HepG2 (cell line): ENCODE measurements around the gene CD320. TPM values are rescaled to one million over a fixed set of nuclear protein-coding genes. Genes with fewer than 3 reads are reported as not detected.

Source experiments
- ATRX ChIP-seq: sonication (generic); formaldehyde crosslinking; IDR thresholded peaks from 2 replicates; pipeline ENCODE4 v1.4.0; 2020; ENCODE audit warnings: missing genetic modification reagents, borderline replicate concordance
- BCL6 ChIP-seq: IDR thresholded peaks from 2 replicates; pipeline ENCODE4 v1.6.1; 2016; ENCODE audit warnings: missing genetic modification reagents, missing compliant biosample characterization
- DPF2 ChIP-seq: sonication (generic); formaldehyde crosslinking; IDR thresholded peaks from 2 replicates; pipeline ENCODE4 v1.4.0; 2020; ENCODE audit warnings: mild to moderate bottlenecking, low read depth, missing genetic modification reagents, borderline replicate concordance
- HNRNPUL1 ChIP-seq: fragments of 200-400 bp; formaldehyde crosslinking; IDR thresholded peaks from 2 replicates; pipeline ENCODE4 v1.6.1; 2017; ENCODE audit warnings: low read depth, mild to moderate bottlenecking, low read length, moderate library complexity
- HOXD1 ChIP-seq: sonication (generic); formaldehyde crosslinking; IDR thresholded peaks from 2 replicates; pipeline ENCODE4 v1.5.0; 2020; ENCODE audit warnings: missing genetic modification reagents
- KMT2B ChIP-seq: IDR thresholded peaks from 2 replicates; pipeline ENCODE4 v1.6.1; 2016; ENCODE audit warnings: missing genetic modification reagents, missing compliant biosample characterization
- MAFG ChIP-seq: sonication (generic); formaldehyde crosslinking; IDR thresholded peaks from 2 replicates; pipeline ENCODE4 v1.5.1; 2020; ENCODE audit warnings: mild to moderate bottlenecking, missing genetic modification reagents
- MTA3 ChIP-seq: sonication (generic); formaldehyde crosslinking; IDR thresholded peaks from 2 replicates; pipeline ENCODE4 v1.4.0; 2020; ENCODE audit warnings: missing genetic modification reagents
- NRL ChIP-seq: sonication (generic); formaldehyde crosslinking; IDR thresholded peaks from 2 replicates; pipeline ENCODE4 v1.5.0; 2020; ENCODE audit warnings: missing genetic modification reagents, mild to moderate bottlenecking, moderate library complexity, borderline replicate concordance
- PHF21A ChIP-seq: sonication (generic); formaldehyde crosslinking; IDR thresholded peaks from 2 replicates; pipeline ENCODE4 v1.5.0; 2020; ENCODE audit warnings: mild to moderate bottlenecking, missing genetic modification reagents
- RFXANK ChIP-seq: IDR thresholded peaks from 2 replicates; pipeline ENCODE4 v1.6.1; 2016
- RORA ChIP-seq: sonication (generic); formaldehyde crosslinking; IDR thresholded peaks from 2 replicates; pipeline ENCODE4 v1.5.0; 2020; ENCODE audit warnings: mild to moderate bottlenecking, missing genetic modification reagents, moderate library complexity
- TBP ChIP-seq: sonication (generic); formaldehyde crosslinking; IDR thresholded peaks from 2 replicates; pipeline ENCODE4 v1.5.0; 2020; ENCODE audit warnings: missing genetic modification reagents
- THYN1 ChIP-seq: sonication (generic); formaldehyde crosslinking; IDR thresholded peaks from 2 replicates; pipeline ENCODE4 v1.8.1; 2023; ENCODE audit warnings: low read depth, mild to moderate bottlenecking, moderate library complexity, missing genetic modification reagents, borderline replicate concordance
- ZFP90 ChIP-seq: sonication (generic); formaldehyde crosslinking; IDR thresholded peaks from 2 replicates; pipeline ENCODE4 v1.8.0; 2022; ENCODE audit warnings: missing genetic modification reagents, mild to moderate bottlenecking, inconsistent platforms, borderline replicate concordance
- ZNF550 ChIP-seq: sonication (generic); formaldehyde crosslinking; IDR thresholded peaks from 2 replicates; pipeline ENCODE4 v1.4.0; 2020; ENCODE audit warnings: mild to moderate bottlenecking, missing genetic modification reagents, borderline replicate concordance
- polyA plus RNA-seq, 8 experiments: library from polyadenylated mRNA; depleted of rRNA in 3 of 8; stranded (reverse) in 7 of 8; unstranded in 1 of 8; fragments of >200 nt; fragmentation: Illumina TruSeq in 4 of 8; extraction: Trizol in 4 of 8; gene quantifications; 2 replicates each; pipeline versions ENCODE4 v1.2.1 to v1.2.3, GENCODE V29; 2011 to 2016; ENCODE audit warnings: low read depth in 4 of 8, missing spikeins in 1 of 8, mixed read lengths in 1 of 8; ENCODE audit not compliant: insufficient read depth in 1 of 8
- total RNA-seq, 5 experiments: library from RNA; depleted of rRNA; stranded (reverse); fragments of >200 nt; fragmentation: Illumina TruSeq; extraction: Trizol; gene quantifications; 2 replicates each; pipeline ENCODE4 v1.2.3, GENCODE V29; 2016; ENCODE audit warnings: low read depth in 1 of 5
- TF ChIP-seq, protein P1 (sequence below): sonication (generic); formaldehyde crosslinking; IDR thresholded peaks from 2 replicates; pipeline ENCODE4 v1.8.0; 2022; ENCODE audit warnings: mild to moderate bottlenecking, missing genetic modification reagents
- TF ChIP-seq, protein P2 (sequence below): sonication (generic); formaldehyde crosslinking; conservative IDR thresholded peaks from 2 replicates; pipeline ENCODE4 v1.8.0; 2022; ENCODE audit warnings: low read depth, missing genetic modification reagents
- TF ChIP-seq, protein P3 (sequence below): sonication (generic); formaldehyde crosslinking; IDR thresholded peaks from 2 replicates; pipeline ENCODE4 v1.5.1; 2020; ENCODE audit warnings: mild to moderate bottlenecking, missing genetic modification reagents, borderline replicate concordance
- TF ChIP-seq, protein P4 (sequence below): IDR thresholded peaks from 2 replicates; pipeline ENCODE4 v1.6.1; 2012; ENCODE audit warnings: low read depth, low read length, improper control_type of control experiment
- TF ChIP-seq, protein P5 (sequence below): sonication (generic); formaldehyde crosslinking; IDR thresholded peaks from 2 replicates; pipeline ENCODE4 v1.9.0; 2021; ENCODE audit warnings: missing genetic modification reagents, borderline replicate concordance

Gene CD320
- total and polyA plus RNA-seq, 2 of the 13 experiments (the other 11 are each of a cell fraction or from before 2014, with no cell fraction given), result 83.1 to 99.9 TPM

DNA sequence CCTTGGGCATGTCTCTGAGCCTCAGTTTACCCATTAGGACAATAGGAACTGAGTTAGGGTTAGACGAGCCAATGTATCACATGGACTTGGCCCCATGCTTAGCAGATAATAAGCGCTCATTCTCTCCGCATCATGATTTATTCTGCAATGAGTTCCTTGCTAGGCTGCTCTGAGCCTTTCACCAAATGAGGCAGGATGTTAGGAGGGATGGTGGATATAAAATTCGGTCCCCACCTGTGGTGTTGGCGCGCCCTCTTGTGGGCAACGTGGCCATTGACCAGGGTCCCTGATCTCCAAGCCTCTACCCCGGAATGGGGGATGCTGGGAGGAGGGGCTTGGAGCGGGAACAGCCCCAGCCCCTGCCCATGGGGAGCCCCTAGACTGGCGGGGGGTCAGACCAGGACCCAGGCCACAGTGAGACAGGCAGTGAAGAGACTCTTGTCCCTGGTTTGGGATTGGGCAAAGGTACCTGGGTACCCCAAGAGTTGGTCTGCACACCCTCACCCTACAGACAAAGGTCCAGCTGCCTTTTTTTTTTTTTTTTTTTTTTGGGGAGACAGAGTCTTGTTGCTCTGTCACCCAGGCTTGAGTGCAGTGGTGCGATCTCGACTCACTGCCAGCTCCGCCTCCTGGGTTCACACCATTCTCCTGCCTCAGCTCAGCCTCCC, 55.1 kb downstream of the CD320 start (continued):
- TF ChIP-seq, protein P1, sequence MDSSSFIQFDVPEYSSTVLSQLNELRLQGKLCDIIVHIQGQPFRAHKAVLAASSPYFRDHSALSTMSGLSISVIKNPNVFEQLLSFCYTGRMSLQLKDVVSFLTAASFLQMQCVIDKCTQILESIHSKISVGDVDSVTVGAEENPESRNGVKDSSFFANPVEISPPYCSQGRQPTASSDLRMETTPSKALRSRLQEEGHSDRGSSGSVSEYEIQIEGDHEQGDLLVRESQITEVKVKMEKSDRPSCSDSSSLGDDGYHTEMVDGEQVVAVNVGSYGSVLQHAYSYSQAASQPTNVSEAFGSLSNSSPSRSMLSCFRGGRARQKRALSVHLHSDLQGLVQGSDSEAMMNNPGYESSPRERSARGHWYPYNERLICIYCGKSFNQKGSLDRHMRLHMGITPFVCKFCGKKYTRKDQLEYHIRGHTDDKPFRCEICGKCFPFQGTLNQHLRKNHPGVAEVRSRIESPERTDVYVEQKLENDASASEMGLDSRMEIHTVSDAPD (CRISPR knock-in tag), result no peak
- TF ChIP-seq DPF2 (CRISPR knock-in tag) (no peak), MAFG (CRISPR knock-in tag) (no peak), NRL (no peak; the same call in 1 of the 2 replicates), RFXANK (CRISPR knock-in tag) (no peak), ZNF550 (no peak), HNRNPUL1 (no peak), KMT2B (CRISPR knock-in tag) (0 out of 2 replicates have a peak, but pooled peaks have one; percentile 30), THYN1 (no peak), HOXD1 (CRISPR knock-in tag) (no peak), BCL6 (CRISPR knock-in tag) (no peak), RORA (CRISPR knock-in tag) (no peak), MTA3 (CRISPR knock-in tag) (no peak), ATRX (CRISPR knock-in tag) (no peak), PHF21A (CRISPR knock-in tag) (no peak), TBP (CRISPR knock-in tag) (no peak), ZFP90 (CRISPR knock-in tag) (peak; percentile 42; the same call in 1 of the 2 replicates)
- TF ChIP-seq, protein P2, sequence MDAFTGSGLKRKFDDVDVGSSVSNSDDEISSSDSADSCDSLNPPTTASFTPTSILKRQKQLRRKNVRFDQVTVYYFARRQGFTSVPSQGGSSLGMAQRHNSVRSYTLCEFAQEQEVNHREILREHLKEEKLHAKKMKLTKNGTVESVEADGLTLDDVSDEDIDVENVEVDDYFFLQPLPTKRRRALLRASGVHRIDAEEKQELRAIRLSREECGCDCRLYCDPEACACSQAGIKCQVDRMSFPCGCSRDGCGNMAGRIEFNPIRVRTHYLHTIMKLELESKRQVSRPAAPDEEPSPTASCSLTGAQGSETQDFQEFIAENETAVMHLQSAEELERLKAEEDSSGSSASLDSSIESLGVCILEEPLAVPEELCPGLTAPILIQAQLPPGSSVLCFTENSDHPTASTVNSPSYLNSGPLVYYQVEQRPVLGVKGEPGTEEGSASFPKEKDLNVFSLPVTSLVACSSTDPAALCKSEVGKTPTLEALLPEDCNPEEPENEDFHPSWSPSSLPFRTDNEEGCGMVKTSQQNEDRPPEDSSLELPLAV (CRISPR knock-in tag), result no peak
- TF ChIP-seq, protein P3, sequence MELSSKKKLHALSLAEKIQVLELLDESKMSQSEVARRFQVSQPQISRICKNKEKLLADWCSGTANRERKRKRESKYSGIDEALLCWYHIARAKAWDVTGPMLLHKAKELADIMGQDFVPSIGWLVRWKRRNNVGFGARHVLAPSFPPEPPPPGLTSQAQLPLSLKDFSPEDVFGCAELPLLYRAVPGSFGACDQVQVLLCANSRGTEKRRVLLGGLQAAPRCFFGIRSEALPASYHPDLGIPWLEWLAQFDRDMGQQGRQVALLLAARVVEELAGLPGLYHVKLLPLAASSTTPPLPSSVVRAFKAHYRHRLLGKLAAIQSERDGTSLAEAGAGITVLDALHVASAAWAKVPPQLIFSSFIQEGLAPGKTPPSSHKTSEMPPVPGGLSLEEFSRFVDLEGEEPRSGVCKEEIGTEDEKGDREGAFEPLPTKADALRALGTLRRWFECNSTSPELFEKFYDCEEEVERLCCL (CRISPR knock-in tag), result no peak
- TF ChIP-seq, protein P4, sequence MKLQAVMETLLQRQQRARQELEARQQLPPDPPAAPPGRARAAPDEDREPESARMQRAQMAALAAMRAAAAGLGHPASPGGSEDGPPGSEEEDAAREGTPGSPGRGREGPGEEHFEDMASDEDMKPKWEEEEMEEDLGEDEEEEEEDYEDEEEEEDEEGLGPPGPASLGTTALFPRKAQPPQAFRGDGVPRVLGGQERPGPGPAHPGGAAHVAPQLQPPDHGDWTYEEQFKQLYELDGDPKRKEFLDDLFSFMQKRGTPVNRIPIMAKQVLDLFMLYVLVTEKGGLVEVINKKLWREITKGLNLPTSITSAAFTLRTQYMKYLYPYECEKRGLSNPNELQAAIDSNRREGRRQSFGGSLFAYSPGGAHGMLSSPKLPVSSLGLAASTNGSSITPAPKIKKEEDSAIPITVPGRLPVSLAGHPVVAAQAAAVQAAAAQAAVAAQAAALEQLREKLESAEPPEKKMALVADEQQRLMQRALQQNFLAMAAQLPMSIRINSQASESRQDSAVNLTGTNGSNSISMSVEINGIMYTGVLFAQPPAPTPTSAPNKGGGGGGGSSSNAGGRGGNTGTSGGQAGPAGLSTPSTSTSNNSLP, result 0 out of 2 replicates have a peak, but pooled peaks have one; percentile 29
- TF ChIP-seq, protein P5, sequence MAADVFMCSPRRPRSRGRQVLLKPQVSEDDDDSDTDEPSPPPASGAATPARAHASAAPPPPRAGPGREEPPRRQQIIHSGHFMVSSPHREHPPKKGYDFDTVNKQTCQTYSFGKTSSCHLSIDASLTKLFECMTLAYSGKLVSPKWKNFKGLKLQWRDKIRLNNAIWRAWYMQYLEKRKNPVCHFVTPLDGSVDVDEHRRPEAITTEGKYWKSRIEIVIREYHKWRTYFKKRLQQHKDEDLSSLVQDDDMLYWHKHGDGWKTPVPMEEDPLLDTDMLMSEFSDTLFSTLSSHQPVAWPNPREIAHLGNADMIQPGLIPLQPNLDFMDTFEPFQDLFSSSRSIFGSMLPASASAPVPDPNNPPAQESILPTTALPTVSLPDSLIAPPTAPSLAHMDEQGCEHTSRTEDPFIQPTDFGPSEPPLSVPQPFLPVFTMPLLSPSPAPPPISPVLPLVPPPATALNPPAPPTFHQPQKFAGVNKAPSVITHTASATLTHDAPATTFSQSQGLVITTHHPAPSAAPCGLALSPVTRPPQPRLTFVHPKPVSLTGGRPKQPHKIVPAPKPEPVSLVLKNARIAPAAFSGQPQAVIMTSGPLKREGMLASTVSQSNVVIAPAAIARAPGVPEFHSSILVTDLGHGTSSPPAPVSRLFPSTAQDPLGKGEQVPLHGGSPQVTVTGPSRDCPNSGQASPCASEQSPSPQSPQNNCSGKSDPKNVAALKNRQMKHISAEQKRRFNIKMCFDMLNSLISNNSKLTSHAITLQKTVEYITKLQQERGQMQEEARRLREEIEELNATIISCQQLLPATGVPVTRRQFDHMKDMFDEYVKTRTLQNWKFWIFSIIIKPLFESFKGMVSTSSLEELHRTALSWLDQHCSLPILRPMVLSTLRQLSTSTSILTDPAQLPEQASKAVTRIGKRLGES (CRISPR knock-in tag), result no peak
